ENCODE results near the gene TCHP. TPM values are rescaled to one million over a fixed set of nuclear protein-coding genes. Genes with fewer than 3 reads are reported as not detected.

The TCHP gene
- total and polyA plus RNA-seq, 2 of the 13 experiments (the other 11 are each of a cell fraction or from before 2014, with no cell fraction given), result 6.7 to 12.2 TPM

DNA sequence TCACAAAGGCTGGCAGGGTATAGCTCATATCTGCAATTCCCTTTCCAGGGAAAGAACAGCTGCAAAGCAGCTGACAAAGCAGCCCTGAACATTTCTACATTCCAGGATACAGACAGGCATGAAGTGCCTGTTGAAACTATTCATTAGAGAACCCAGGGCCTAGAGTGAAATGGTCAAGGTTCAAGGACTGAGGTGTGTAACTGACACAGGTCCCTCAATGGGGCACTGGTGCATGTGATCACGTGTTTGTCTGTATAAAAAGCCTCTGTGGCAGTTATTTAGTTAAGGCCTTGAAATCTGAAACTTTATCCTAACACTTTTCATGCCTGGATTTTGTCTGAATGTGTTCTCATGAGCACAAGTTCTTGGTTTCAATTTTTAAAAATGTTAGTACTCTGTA lies 49.0 kb downstream of the TCHP start (continued):
- TF ChIP-seq ZBTB1 (CRISPR knock-in tag; IDR thresholded peaks at IDR 0.05; ENCODE audit: borderline replicate concordance), result no peak
- no peak for TF ChIP-seq ZNF569 (CRISPR knock-in tag; IDR thresholded peaks at IDR 0.05; ENCODE audit: borderline replicate concordance)
- TF ChIP-seq, protein P1, sequence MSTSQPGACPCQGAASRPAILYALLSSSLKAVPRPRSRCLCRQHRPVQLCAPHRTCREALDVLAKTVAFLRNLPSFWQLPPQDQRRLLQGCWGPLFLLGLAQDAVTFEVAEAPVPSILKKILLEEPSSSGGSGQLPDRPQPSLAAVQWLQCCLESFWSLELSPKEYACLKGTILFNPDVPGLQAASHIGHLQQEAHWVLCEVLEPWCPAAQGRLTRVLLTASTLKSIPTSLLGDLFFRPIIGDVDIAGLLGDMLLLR (CRISPR knock-in tag; IDR thresholded peaks at IDR 0.05), result no peak
- no peak for TF ChIP-seq NPAS2 (CRISPR knock-in tag; IDR thresholded peaks at IDR 0.05; ENCODE audit: borderline replicate concordance)
- no peak for TF ChIP-seq ZNF20 (CRISPR knock-in tag; IDR thresholded peaks at IDR 0.05)
- TF ChIP-seq ZSCAN20 (CRISPR knock-in tag; IDR thresholded peaks at IDR 0.05; ENCODE audit: borderline replicate concordance), result no peak
- no peak for TF ChIP-seq HDAC6 (IDR thresholded peaks at IDR 0.05; ENCODE audit: low read depth, low read length)
- no peak for TF ChIP-seq DNMT3B (CRISPR knock-in tag; conservative IDR thresholded peaks at IDR 0.05)
- TF ChIP-seq ZNF205 (CRISPR knock-in tag; IDR thresholded peaks at IDR 0.05), result no peak; the same call in 1 of the 2 replicates
- TF ChIP-seq, protein P2, sequence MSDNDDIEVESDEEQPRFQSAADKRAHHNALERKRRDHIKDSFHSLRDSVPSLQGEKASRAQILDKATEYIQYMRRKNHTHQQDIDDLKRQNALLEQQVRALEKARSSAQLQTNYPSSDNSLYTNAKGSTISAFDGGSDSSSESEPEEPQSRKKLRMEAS (IDR thresholded peaks at IDR 0.05), result peak; percentile 78
- TF ChIP-seq ZNF557 (CRISPR knock-in tag; IDR thresholded peaks at IDR 0.05), result no peak
- TF ChIP-seq ZNF670 (CRISPR knock-in tag; IDR thresholded peaks at IDR 0.05; ENCODE audit: borderline replicate concordance), result no peak
- TF ChIP-seq BHLHE40 (IDR thresholded peaks at IDR 0.05; ENCODE audit: low read length), result peak; percentile 87
- TF ChIP-seq ZNF383 (CRISPR knock-in tag; IDR thresholded peaks at IDR 0.05; ENCODE audit: borderline replicate concordance), result no peak
- TF ChIP-seq, protein P3, sequence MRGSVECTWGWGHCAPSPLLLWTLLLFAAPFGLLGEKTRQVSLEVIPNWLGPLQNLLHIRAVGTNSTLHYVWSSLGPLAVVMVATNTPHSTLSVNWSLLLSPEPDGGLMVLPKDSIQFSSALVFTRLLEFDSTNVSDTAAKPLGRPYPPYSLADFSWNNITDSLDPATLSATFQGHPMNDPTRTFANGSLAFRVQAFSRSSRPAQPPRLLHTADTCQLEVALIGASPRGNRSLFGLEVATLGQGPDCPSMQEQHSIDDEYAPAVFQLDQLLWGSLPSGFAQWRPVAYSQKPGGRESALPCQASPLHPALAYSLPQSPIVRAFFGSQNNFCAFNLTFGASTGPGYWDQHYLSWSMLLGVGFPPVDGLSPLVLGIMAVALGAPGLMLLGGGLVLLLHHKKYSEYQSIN (CRISPR knock-in tag; IDR thresholded peaks at IDR 0.05; ENCODE audit: borderline replicate concordance), result no peak
- TF ChIP-seq, protein P4, sequence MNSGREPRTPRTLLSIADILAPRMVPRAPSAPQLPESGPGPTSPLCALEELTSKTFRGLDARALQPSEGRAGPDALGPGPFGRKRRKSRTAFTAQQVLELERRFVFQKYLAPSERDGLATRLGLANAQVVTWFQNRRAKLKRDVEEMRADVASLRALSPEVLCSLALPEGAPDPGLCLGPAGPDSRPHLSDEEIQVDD (CRISPR knock-in tag; IDR thresholded peaks at IDR 0.05; ENCODE audit: borderline replicate concordance), result no peak
- no peak for TF ChIP-seq KDM5A (IDR thresholded peaks at IDR 0.05; ENCODE audit: borderline replicate concordance, low read length)
- TF ChIP-seq ETV6 (CRISPR knock-in tag; conservative IDR thresholded peaks at IDR 0.05), result no peak
- TF ChIP-seq, protein P5, sequence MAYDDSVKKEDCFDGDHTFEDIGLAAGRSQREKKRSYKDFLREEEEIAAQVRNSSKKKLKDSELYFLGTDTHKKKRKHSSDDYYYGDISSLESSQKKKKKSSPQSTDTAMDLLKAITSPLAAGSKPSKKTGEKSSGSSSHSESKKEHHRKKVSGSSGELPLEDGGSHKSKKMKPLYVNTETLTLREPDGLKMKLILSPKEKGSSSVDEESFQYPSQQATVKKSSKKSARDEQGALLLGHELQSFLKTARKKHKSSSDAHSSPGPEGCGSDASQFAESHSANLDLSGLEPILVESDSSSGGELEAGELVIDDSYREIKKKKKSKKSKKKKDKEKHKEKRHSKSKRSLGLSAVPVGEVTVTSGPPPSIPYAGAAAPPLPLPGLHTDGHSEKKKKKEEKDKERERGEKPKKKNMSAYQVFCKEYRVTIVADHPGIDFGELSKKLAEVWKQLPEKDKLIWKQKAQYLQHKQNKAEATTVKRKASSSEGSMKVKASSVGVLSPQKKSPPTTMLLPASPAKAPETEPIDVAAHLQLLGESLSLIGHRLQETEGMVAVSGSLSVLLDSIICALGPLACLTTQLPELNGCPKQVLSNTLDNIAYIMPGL (CRISPR knock-in tag; IDR thresholded peaks at IDR 0.05; ENCODE audit: borderline replicate concordance in 1 of 2, low read depth in 1 of 2), result peak in 1 of 2 experiments; percentile 22; a peak in 1 of 4 replicates
- no peak for TF ChIP-seq CC2D1A (CRISPR knock-in tag; IDR thresholded peaks at IDR 0.05)
- TF ChIP-seq, protein P6, sequence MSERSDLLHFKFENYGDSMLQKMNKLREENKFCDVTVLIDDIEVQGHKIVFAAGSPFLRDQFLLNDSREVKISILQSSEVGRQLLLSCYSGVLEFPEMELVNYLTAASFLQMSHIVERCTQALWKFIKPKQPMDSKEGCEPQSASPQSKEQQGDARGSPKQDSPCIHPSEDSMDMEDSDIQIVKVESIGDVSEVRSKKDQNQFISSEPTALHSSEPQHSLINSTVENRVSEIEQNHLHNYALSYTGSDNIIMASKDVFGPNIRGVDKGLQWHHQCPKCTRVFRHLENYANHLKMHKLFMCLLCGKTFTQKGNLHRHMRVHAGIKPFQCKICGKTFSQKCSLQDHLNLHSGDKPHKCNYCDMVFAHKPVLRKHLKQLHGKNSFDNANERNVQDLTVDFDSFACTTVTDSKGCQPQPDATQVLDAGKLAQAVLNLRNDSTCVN (CRISPR knock-in tag; IDR thresholded peaks at IDR 0.05; ENCODE audit: borderline replicate concordance), result peak; percentile 73; the same call in 1 of the 2 replicates
- TF ChIP-seq SKI (IDR thresholded peaks at IDR 0.05; ENCODE audit: partially characterized antibody), result peak; percentile 81
- no peak for TF ChIP-seq AGO2 (optimal IDR thresholded peaks at IDR 0.05; ENCODE audit: low read depth, low read length)
- peak; percentile 30; the same call in 1 of the 2 replicates for TF ChIP-seq ZNF264 (CRISPR knock-in tag; IDR thresholded peaks at IDR 0.05)
- TF ChIP-seq SMARCC2 (IDR thresholded peaks at IDR 0.05), result no peak
- TF ChIP-seq ELF1 (CRISPR knock-in tag; IDR thresholded peaks at IDR 0.05), result no peak; the same call in 1 of the 2 replicates
- no peak for TF ChIP-seq ZNF121 (CRISPR knock-in tag; IDR thresholded peaks at IDR 0.05)

Measured in HepG2 (cell line).